SK-N-SH (cell line): ENCODE data around the gene DCUN1D1.

Experiments
- CTCF ChIP-seq: fragments of 200-600 bp; sonication (generic); IDR thresholded peaks from 2 replicates; pipeline ENCODE4 v1.6.1; 2017; ENCODE audit warnings: antibody characterized with exemption, mild to moderate bottlenecking, moderate library complexity
- EP300 ChIP-seq, 2 experiments: IDR thresholded peaks; 2 replicates each; pipeline versions ENCODE4 v1.4.0 to v1.6.1; 2012; ENCODE audit warnings: borderline replicate concordance in 1 of 2, low read depth in 1 of 2, low read length in 1 of 2
- TAF1 ChIP-seq: IDR thresholded peaks from 2 replicates; pipeline ENCODE4 v1.6.1; 2012; ENCODE audit warnings: low read depth, mild to moderate bottlenecking, low read length, moderate library complexity, borderline replicate concordance

DNA sequence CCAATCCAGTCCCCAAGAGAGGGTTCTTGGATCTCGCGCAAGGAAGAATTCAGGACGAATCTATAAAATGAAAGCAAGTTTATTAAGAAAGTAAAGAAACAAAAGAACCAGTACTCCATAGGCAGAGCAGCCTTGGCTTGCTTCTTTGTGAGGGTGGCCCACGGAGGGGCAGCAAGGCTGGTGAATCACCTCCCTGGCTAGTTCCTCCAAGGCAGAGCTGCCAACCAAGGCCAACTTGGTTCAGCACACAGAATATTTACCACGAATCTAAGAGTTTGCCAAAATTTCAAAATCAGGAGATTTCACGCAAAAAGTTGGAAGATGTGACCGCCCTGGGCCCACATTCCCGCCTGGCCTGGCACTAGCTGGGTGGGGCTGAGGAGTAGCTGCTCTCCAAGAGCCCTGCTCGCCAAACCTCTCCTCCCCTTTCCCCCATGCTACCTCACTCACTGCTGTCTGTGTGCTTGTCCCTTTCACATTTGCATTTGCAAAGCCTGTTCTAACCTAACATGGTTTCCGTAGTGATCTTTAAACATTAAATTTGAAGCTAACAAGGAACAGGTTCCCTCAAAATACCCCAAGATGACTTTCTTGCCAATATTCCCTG, 26.2 kb upstream of the DCUN1D1 start:
- TF ChIP-seq CTCF, result no peak
- no peak for TF ChIP-seq TAF1
- no peak for TF ChIP-seq EP300 (IDR thresholded peaks at IDR 0.05; ENCODE audit: borderline replicate concordance in 1 of 2, low read depth in 1 of 2, low read length in 1 of 2)
